ENCODE results near the gene TAF13. TPM values are rescaled to one million over a fixed set of nuclear protein-coding genes. Genes with fewer than 3 reads are reported as not detected.

TAF13 gene
- total RNA-seq, 2 donors from 2014 or later = 26.8 to 27.0 TPM

- intact Hi-C loops (cut with DNase I) = loop anchor here (5.0 to 10.0 kb wide), 2 partner anchors 100 to 147 kb away; partner anchors contain the start of genes CLCC1 and SARS1
- Histone ChIP-seq H3K27me3 (replicated peaks; ENCODE audit: insufficient read depth) (no peaks in the 10 kb centered on the region), H3K27ac (no peak overlapping the region), H3K9me3 (no peaks in the 10 kb centered on the region), H3K36me3 (no peaks in the 10 kb centered on the region), H3K4me3 (no peak overlapping the region), H3K4me1 (replicated peaks) (no peaks in the 10 kb centered on the region)
- DNase-seq (ENCODE audit: low spot score) = no peak
- WGBS = 29% methylated on average over 10 of the region's 10 CpGs
- TF ChIP-seq CTCF (IDR thresholded peaks at IDR 0.05) (no peak), POLR2AphosphoS5 (IDR thresholded peaks at IDR 0.05) (no peak), POLR2A (IDR thresholded peaks at IDR 0.05) (no peak)
Measured at GRCh38 chr1:109112056-109112651, 36.4 kb upstream of the TAF13 start.

GRCh38 chr1:109111386-109112055 is 35.7 kb upstream of the TAF13 start:
- Histone ChIP-seq H3K27me3 (replicated peaks; ENCODE audit: insufficient read depth) (no peaks in the 10 kb centered on the region), H3K4me3 (no peak overlapping the region), H3K4me1 (replicated peaks) (no peaks in the 10 kb centered on the region), H3K9me3 (no peaks in the 10 kb centered on the region), H3K36me3 (no peaks in the 10 kb centered on the region), H3K27ac (no peak overlapping the region)
- TF ChIP-seq POLR2AphosphoS5 (IDR thresholded peaks at IDR 0.05) (no peak), POLR2A (IDR thresholded peaks at IDR 0.05) (no peak), CTCF (IDR thresholded peaks at IDR 0.05) (no peak)
- intact Hi-C loops (cut with DNase I) = loop anchor here (5.0 to 10.0 kb wide), 2 partner anchors 101 to 147 kb away; partner anchors contain the start of genes CLCC1 and SARS1
- 59% methylated on average over 5 of the region's 5 CpGs for WGBS
- no peak for DNase-seq (ENCODE audit: low spot score)

- intact Hi-C loops (cut with DNase I) = loop anchor here (5.0 to 10.0 kb wide), 2 partner anchors 102 to 145 kb away; partner anchors contain the start of genes CLCC1 and SARS1
- Histone ChIP-seq H3K36me3 (no peaks in the 10 kb centered on the region), H3K9me3 (no peaks in the 10 kb centered on the region), H3K27ac (no peak overlapping the region), H3K27me3 (replicated peaks; ENCODE audit: insufficient read depth) (no peaks in the 10 kb centered on the region), H3K4me3 (no peak overlapping the region), H3K4me1 (replicated peaks) (no peaks in the 10 kb centered on the region)
- no peak for DNase-seq (ENCODE audit: low spot score)
- no peak for TF ChIP-seq POLR2A (IDR thresholded peaks at IDR 0.05)
- no peak for TF ChIP-seq CTCF (IDR thresholded peaks at IDR 0.05)
- no peak for TF ChIP-seq POLR2AphosphoS5 (IDR thresholded peaks at IDR 0.05)
- WGBS = 60% methylated on average over 3 of the region's 3 CpGs
Measured at GRCh38 chr1:109109906-109110305, 34.1 kb upstream of the TAF13 start.

GRCh38 chr1:109107785-109108184 is 32.0 kb upstream of the TAF13 start:
- Histone ChIP-seq H3K4me1 (replicated peaks) (no peaks in the 10 kb centered on the region), H3K36me3 (no peaks in the 10 kb centered on the region), H3K9me3 (no peaks in the 10 kb centered on the region), H3K27ac (no peak overlapping the region), H3K27me3 (replicated peaks; ENCODE audit: insufficient read depth) (no peaks in the 10 kb centered on the region), H3K4me3 (no peak overlapping the region)
- WGBS = 87% methylated on average over 7 of the region's 7 CpGs
- intact Hi-C loops (cut with DNase I) = no loop called here
- DNase-seq (ENCODE audit: low spot score) = no peak
- TF ChIP-seq CTCF (IDR thresholded peaks at IDR 0.05) = no peak

- intact Hi-C loops (cut with DNase I) = no loop called here
Measured at GRCh38 chr1:109105881-109106280, 30.1 kb upstream of the TAF13 start.

More at GRCh38 chr1:109105881-109106280, 30.1 kb upstream of the TAF13 start:
- H3K36me3 ChIP-seq = no peaks in the 10 kb centered on the region
- 78% methylated on average over 4 of the region's 4 CpGs for WGBS
- no peaks in the 10 kb centered on the region for H3K27me3 ChIP-seq (replicated peaks; ENCODE audit: insufficient read depth)
- no peak for DNase-seq (ENCODE audit: low spot score)
- TF ChIP-seq CTCF (IDR thresholded peaks at IDR 0.05) = no peak
- TF ChIP-seq POLR2A (IDR thresholded peaks at IDR 0.05) = no peak
- TF ChIP-seq POLR2AphosphoS5 (IDR thresholded peaks at IDR 0.05) = no peak
- H3K4me1 ChIP-seq (replicated peaks) = no peaks in the 10 kb centered on the region
- H3K9me3 ChIP-seq = no peaks in the 10 kb centered on the region
- H3K4me3 ChIP-seq = no peak overlapping the region
- H3K27ac ChIP-seq = no peak overlapping the region

Measured in prostate gland (tissue), 2 donors.